K562 (cell line): Measurements from ENCODE around the gene FAM114A2. TPM values are rescaled to one million over a fixed set of nuclear protein-coding genes. Genes with fewer than 3 reads are reported as not detected.

Experiments
- ATAC-seq: fragments of 200-7000 bp; cut with Tn5 transposase; 3 replicates; pipeline ENCODE4 v1.9.1; 2020; ENCODE audit warnings: moderate library complexity
- BruUV-seq: library from RNA; stranded (reverse); fragments of 400-500 nt; replicated peaks from 2 replicates; lab custom pipeline; 2021; lab: Mats Ljungman, UMichigan
- CTCF ChIA-PET: fragments of 300-600 bp; formaldehyde crosslinking; extraction: SDS; loops from one replicate; lab custom pipeline; 2021; ENCODE audit warnings: low intra/inter-chr PET ratio; lab: Yijun Ruan, JAX
- POLR2A ChIA-PET: fragments of 300-600, 350-650 bp; sonication (Branson Sonifier 250); formaldehyde crosslinking; extraction: SDS; loops from one replicate; lab custom pipeline; 2021; ENCODE audit warnings: antibody characterized with exemption, inconsistent platforms; lab: Yijun Ruan, JAX
- DNase-seq, 4 experiments: peaks; one replicate each; pipeline versions ENCODE4 v3.0.0 to v3.0.0-alpha.2; 2011 to 2018; ENCODE audit warnings: low spot score in 3 of 4, mixed read lengths in 3 of 4; ENCODE audit errors: extremely low read depth in 1 of 4
- FAIRE-seq: peaks from 2 replicates; lab custom pipeline; 2011; peaks lifted over from hg19 to GRCh38; lab: Jason Lieb, UNC
- H2AFZ ChIP-seq: 2 replicates; pipeline ENCODE4 v1.6.0; 2011; ENCODE audit warnings: low read depth, low read length, control low read depth, inconsistent platforms
- H3K27ac ChIP-seq: fragments of 200-600 bp; 3 replicates; pipeline ENCODE4 v1.8.0; 2011; ENCODE audit warnings: low read depth, mild to moderate bottlenecking, control low read depth, inconsistent platforms, low read length, moderate library complexity, mixed read lengths; ENCODE audit errors: extremely low read depth
- H3K27me3 ChIP-seq, 2 experiments: fragments of 300-600 bp in 1 of 2; 2 replicates in 1 of 2; 3 replicates in 1 of 2; pipeline versions ENCODE4 v1.6.0 to v1.8.0; 2011; ENCODE audit warnings: inconsistent platforms in 2 of 2, low read length in 2 of 2, mild to moderate bottlenecking in 1 of 2, mixed read lengths in 1 of 2, moderate library complexity in 1 of 2; ENCODE audit not compliant: control insufficient read depth in 2 of 2, insufficient read depth in 2 of 2
- H3K36me3 ChIP-seq: fragments of 300-600 bp; 3 replicates; pipeline ENCODE4 v1.8.0; 2011; ENCODE audit warnings: mild to moderate bottlenecking, low read length, inconsistent platforms; ENCODE audit not compliant: control insufficient read depth, insufficient read depth
- H3K4me1 ChIP-seq, 2 experiments: fragments of 200-600 bp in 1 of 2; replicated peaks in 1 of 2; 2 replicates in 1 of 2; 3 replicates in 1 of 2; pipeline versions ENCODE4 v1.5.1 to v1.8.0; 2011; ENCODE audit warnings: inconsistent platforms in 2 of 2, low read length in 2 of 2, mild to moderate bottlenecking in 1 of 2, mixed read lengths in 1 of 2, moderate library complexity in 1 of 2; ENCODE audit not compliant: control insufficient read depth in 2 of 2, insufficient read depth in 2 of 2
- H3K4me2 ChIP-seq: 2 replicates; pipeline ENCODE4 v1.6.1; 2011; ENCODE audit warnings: low read length, control low read depth, inconsistent platforms, mixed read lengths; ENCODE audit not compliant: insufficient read depth
- H3K4me3 ChIP-seq: fragments of 200-600 bp; sonication (generic), shearing (Covaris generic); 2 replicates; pipeline ENCODE4 v1.5.1; 2016; ENCODE audit warnings: control low read depth, inconsistent platforms
- H3K79me2 ChIP-seq: fragments of 200-600 bp; 3 replicates; pipeline ENCODE4 v1.8.0; 2011; ENCODE audit warnings: low read length, inconsistent platforms; ENCODE audit not compliant: control insufficient read depth, insufficient read depth
- H3K9ac ChIP-seq, 2 experiments: 2 replicates each; pipeline versions ENCODE4 v1.6.0 to v1.6.1; 2011; ENCODE audit warnings: low read depth in 2 of 2, low read length in 2 of 2, control low read depth in 1 of 2, inconsistent platforms in 1 of 2, mild to moderate bottlenecking in 1 of 2, mixed read lengths in 1 of 2; ENCODE audit not compliant: insufficient read depth in 1 of 2
- H3K9me1 ChIP-seq: one replicate; pipeline ENCODE4 v1.6.0; 2011; ENCODE audit warnings: inconsistent platforms, mild to moderate bottlenecking, low read length, moderate library complexity; ENCODE audit not compliant: control insufficient read depth, insufficient read depth
- H3K9me3 ChIP-seq: replicated peaks from 2 replicates; pipeline ENCODE4 v1.5.1; 2011; ENCODE audit warnings: low read depth, low read length, inconsistent platforms; ENCODE audit not compliant: control insufficient read depth, insufficient read depth
- H4K20me1 ChIP-seq: replicated peaks from 2 replicates; pipeline ENCODE4 v1.6.1; 2011; ENCODE audit warnings: low read length, inconsistent platforms, mixed read lengths; ENCODE audit not compliant: control insufficient read depth, insufficient read depth
- C11orf30 ChIP-seq: fragments of 450-650 bp; IDR thresholded peaks from 2 replicates; pipeline ENCODE4 v1.6.1; 2016; ENCODE audit warnings: low read depth, mild to moderate bottlenecking
- DMBX1 ChIP-seq: fragments of 250-450 bp; sonication (Bioruptor Pico); IDR thresholded peaks from 2 replicates; pipeline ENCODE4 v1.8.0; 2022; ENCODE audit warnings: inconsistent platforms, mild to moderate bottlenecking, moderate library complexity, borderline replicate concordance
- GTF2E2 ChIP-seq: fragments of 200-800 bp; sonication (Bioruptor generic); IDR thresholded peaks from 2 replicates; pipeline ENCODE4 v1.6.1; 2016; ENCODE audit warnings: missing genetic modification characterization, missing compliant biosample characterization
- HMG20B ChIP-seq: fragments of 250-450 bp; sonication (Bioruptor Pico); IDR thresholded peaks from 2 replicates; pipeline ENCODE4 v1.5.0; 2021; ENCODE audit warnings: mild to moderate bottlenecking
- NR1H2 ChIP-seq: sonication (generic); formaldehyde crosslinking; IDR thresholded peaks from 2 replicates; pipeline ENCODE4 v1.4.0; 2020; ENCODE audit warnings: mild to moderate bottlenecking, missing genetic modification reagents
- POLR2G ChIP-seq: fragments of 200-400 bp; formaldehyde crosslinking; IDR thresholded peaks from 2 replicates; pipeline ENCODE4 v1.6.1; 2017; ENCODE audit warnings: low read depth, mild to moderate bottlenecking, antibody characterized with exemption, low read length, moderate library complexity
- POLR3A ChIP-seq: IDR thresholded peaks from 2 replicates; pipeline ENCODE4 v1.6.1; 2011; ENCODE audit warnings: borderline replicate concordance, mild to moderate bottlenecking, moderate library complexity; ENCODE audit not compliant: insufficient read length, insufficient read depth; ENCODE audit errors: extremely low read depth
- PURB ChIP-seq: sonication (generic); formaldehyde crosslinking; IDR thresholded peaks from 2 replicates; pipeline ENCODE4 v1.9.0; 2021; ENCODE audit warnings: low read depth, mild to moderate bottlenecking, missing genetic modification reagents
- SETDB1 ChIP-seq: IDR thresholded peaks from one replicate; pipeline ENCODE4 v1.6.1; 2012; ENCODE audit warnings: low read length, control low read depth, inconsistent platforms
- SMAD4 ChIP-seq: fragments of 250-450 bp; sonication (Bioruptor Pico); conservative IDR thresholded peaks from 2 replicates; pipeline ENCODE4 v1.8.0; 2021; ENCODE audit warnings: inconsistent platforms, mild to moderate bottlenecking, moderate library complexity
- SREBF1 ChIP-seq: fragments of 150-350 bp; IDR thresholded peaks from 2 replicates; pipeline ENCODE4 v1.6.1; 2014; ENCODE audit warnings: antibody characterized with exemption, low read depth, low read length, borderline replicate concordance
- ZNF174 ChIP-seq: fragments of 250-450 bp; sonication (Bioruptor Pico); IDR thresholded peaks from 2 replicates; pipeline ENCODE4 v1.4.0; 2020; ENCODE audit warnings: mild to moderate bottlenecking
- ZNF644 ChIP-seq: fragments of 200-800 bp; sonication (Bioruptor generic); IDR thresholded peaks from 2 replicates; pipeline ENCODE4 v1.6.1; 2016; ENCODE audit warnings: low read depth, missing genetic modification characterization, missing compliant biosample characterization
- ZNF707 ChIP-seq: fragments of 250-450 bp; sonication (Bioruptor Pico); conservative IDR thresholded peaks from 2 replicates; pipeline ENCODE4 v1.8.0; 2022; ENCODE audit warnings: inconsistent platforms, mild to moderate bottlenecking, moderate library complexity
- WGBS: fragments of 100-300 bp; shearing (Covaris generic); methylation state at CpG from one replicate; pipeline ENCODE4 v1.1.6; 2016; ENCODE audit warnings: low coverage, mixed read lengths; ENCODE audit not compliant: insufficient coverage; ENCODE audit errors: missing lambda C conversion rate; 5-methylcytosine and 5-hydroxymethylcytosine counted together
- in situ Hi-C: fragments of 300-500 bp; cut with MboI; formaldehyde crosslinking; loops from 4 replicates; pipeline ENCODE4 v1.15.0; 2018; ENCODE audit warnings: inconsistent platforms, mixed read lengths
- intact Hi-C: fragments of 100-400 bp; cut with micrococcal nuclease; formaldehyde crosslinking; loops from 2 replicates; pipeline ENCODE4 v1.14.2; 2022
- polyA plus RNA-seq, 8 experiments: library from polyadenylated mRNA; depleted of rRNA in 4 of 8; stranded (reverse) in 5 of 8; unstranded in 3 of 8; fragments of >200 nt; fragmentation: Nextera tagmentation in 2 of 8; fragmentation: Illumina TruSeq in 1 of 8; extraction: Ambion mirVana in 2 of 8; extraction: Trizol in 1 of 8; gene quantifications; 2 replicates each; pipeline versions ENCODE4 v1.2.1 to v1.2.3, GENCODE V29; 2011 to 2014; ENCODE audit warnings: inconsistent platforms in 1 of 8, missing spikeins in 1 of 8
- total RNA-seq, 7 experiments: library from RNA; depleted of rRNA in 6 of 7; stranded (reverse); fragments of >200 nt in 6 of 7; fragmentation: Illumina TruSeq in 2 of 7; extraction: Trizol in 2 of 7; gene quantifications; 2 replicates each; pipeline versions ENCODE4 v1.2.1 to v1.2.3, GENCODE V29; 2011 to 2021; ENCODE audit warnings: low replicate concordance in 1 of 7
- TF ChIP-seq, protein P1 (sequence below): fragments of 250-450 bp; sonication (Bioruptor Pico); IDR thresholded peaks from 2 replicates; pipeline ENCODE4 v1.5.0; 2021; ENCODE audit warnings: mild to moderate bottlenecking, borderline replicate concordance
- TF ChIP-seq, protein P2 (sequence below): sonication (generic); formaldehyde crosslinking; IDR thresholded peaks from 2 replicates; pipeline ENCODE4 v1.8.0; 2022; ENCODE audit warnings: missing genetic modification reagents, mild to moderate bottlenecking, borderline replicate concordance

Gene FAM114A2
- total and polyA plus RNA-seq, 9 of the 15 experiments (the other 6 are each of a cell fraction or from before 2014, with no cell fraction given) = 14.4 to 28.1 (median 21.2) TPM

DNA sequence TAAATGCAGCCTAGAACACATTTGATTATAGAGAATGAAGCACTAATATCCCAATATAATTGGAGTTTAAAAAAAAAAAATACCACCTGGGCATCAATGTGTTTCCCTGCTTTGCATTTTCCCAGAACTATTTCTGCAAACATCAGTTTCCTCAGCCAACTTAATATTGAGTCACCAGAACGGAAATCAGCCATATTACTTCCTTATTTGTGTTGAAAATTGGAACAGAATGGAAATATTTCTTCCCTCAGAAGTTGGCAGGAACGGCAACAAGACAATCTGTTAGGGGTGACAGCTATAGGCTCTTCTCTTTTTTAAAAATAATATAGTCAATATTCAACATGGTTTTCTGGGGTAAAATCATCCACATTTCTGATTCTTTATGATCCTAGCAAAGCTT, 4.1 kb upstream of the FAM114A2 start:
- CTCF ChIA-PET = no interaction called here
- TF ChIP-seq POLR2G = no peak
- no peak for TF ChIP-seq C11orf30
- no peak for TF ChIP-seq NR1H2
- no peak for TF ChIP-seq SREBF1
- TF ChIP-seq HMG20B (CRISPR knock-in tag) = no peak
- no peak for TF ChIP-seq SMAD4 (CRISPR knock-in tag)
- TF ChIP-seq, protein P1, sequence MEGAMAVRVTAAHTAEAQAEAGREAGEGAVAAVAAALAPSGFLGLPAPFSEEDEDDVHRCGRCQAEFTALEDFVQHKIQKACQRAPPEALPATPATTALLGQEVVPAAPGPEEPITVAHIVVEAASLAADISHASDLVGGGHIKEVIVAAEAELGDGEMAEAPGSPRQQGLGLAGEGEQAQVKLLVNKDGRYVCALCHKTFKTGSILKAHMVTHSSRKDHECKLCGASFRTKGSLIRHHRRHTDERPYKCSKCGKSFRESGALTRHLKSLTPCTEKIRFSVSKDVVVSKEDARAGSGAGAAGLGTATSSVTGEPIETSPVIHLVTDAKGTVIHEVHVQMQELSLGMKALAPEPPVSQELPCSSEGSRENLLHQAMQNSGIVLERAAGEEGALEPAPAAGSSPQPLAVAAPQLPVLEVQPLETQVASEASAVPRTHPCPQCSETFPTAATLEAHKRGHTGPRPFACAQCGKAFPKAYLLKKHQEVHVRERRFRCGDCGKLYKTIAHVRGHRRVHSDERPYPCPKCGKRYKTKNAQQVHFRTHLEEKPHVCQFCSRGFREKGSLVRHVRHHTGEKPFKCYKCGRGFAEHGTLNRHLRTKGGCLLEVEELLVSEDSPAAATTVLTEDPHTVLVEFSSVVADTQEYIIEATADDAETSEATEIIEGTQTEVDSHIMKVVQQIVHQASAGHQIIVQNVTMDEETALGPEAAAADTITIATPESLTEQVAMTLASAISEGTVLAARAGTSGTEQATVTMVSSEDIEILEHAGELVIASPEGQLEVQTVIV (CRISPR knock-in tag) = no peak
- TF ChIP-seq SETDB1 = no peak
- TF ChIP-seq GTF2E2 = no peak
- TF ChIP-seq PURB = no peak
- TF ChIP-seq POLR3A = no peak
- TF ChIP-seq ZNF174 (CRISPR knock-in tag) = no peak
- TF ChIP-seq, protein P2, sequence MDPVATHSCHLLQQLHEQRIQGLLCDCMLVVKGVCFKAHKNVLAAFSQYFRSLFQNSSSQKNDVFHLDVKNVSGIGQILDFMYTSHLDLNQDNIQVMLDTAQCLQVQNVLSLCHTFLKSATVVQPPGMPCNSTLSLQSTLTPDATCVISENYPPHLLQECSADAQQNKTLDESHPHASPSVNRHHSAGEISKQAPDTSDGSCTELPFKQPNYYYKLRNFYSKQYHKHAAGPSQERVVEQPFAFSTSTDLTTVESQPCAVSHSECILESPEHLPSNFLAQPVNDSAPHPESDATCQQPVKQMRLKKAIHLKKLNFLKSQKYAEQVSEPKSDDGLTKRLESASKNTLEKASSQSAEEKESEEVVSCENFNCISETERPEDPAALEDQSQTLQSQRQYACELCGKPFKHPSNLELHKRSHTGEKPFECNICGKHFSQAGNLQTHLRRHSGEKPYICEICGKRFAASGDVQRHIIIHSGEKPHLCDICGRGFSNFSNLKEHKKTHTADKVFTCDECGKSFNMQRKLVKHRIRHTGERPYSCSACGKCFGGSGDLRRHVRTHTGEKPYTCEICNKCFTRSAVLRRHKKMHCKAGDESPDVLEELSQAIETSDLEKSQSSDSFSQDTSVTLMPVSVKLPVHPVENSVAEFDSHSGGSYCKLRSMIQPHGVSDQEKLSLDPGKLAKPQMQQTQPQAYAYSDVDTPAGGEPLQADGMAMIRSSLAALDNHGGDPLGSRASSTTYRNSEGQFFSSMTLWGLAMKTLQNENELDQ = no peak
- TF ChIP-seq ZNF644 (tag) = no peak
- no peak for TF ChIP-seq ZNF707
- no peak for TF ChIP-seq DMBX1

More for the DNA sequence above, 4.1 kb upstream of the FAM114A2 start:
- 83% methylated on average over 2 of the region's 2 CpGs for WGBS
- intact Hi-C loops = no loop called here
- Histone ChIP-seq H3K9ac (no peak overlapping the region), H3K4me2 (no peak overlapping the region), H3K4me3 (no peak overlapping the region), H3K36me3 (peaks cover 19% of the 10 kb centered on the region; the same call in 1 of the 3 replicates), H2AFZ (no peak overlapping the region), H3K27ac (no peak overlapping the region), H3K27me3 (no peaks in the 10 kb centered on the region), H3K79me2 (peaks cover 45% of the 10 kb centered on the region), H3K4me1 (no peaks in the 10 kb centered on the region), H3K9me1 (no peaks in the 10 kb centered on the region), H3K9me3 (no peaks in the 10 kb centered on the region), H4K20me1 (peaks cover 6% of the 10 kb centered on the region; the same call in 1 of the 2 replicates)
- DNase-seq = no peak
- ATAC-seq = no peak
- in situ Hi-C loops = no loop called here
- POLR2A ChIA-PET = interaction anchor here (1.3 kb wide), 1 partner anchor 16 kb away, joined by 6 read pairs; no protein-coding TSS in a partner anchor
- BruUV-seq = no TSS peak
- no peak for FAIRE-seq
